ENCODE measurements around the gene PAX3. TPM values are rescaled to one million over a fixed set of nuclear protein-coding genes. Genes with fewer than 3 reads are reported as not detected.

Gene PAX3
- total and polyA plus RNA-seq, 4 donors, result 0.60 TPM; not detected in 3

DNA sequence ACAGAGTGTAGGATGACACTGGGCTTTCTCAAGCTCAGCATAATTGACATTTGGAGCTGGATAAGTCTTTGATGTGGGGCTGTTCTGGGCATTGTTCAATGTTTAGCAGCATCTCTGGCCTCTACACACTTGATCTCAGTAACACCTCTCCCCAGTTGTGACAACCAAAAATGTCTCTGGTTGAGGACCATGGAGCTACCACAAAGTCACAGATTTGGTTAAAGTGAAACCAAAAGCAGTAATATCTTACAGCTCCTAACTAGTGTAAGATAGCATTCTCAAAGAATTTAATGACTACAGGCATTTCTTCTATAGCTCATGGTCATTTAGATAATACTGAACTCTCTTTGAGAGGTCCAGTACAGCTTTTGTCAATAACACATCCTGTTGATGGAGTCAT lies 23.4 kb upstream of the PAX3 start:
- Histone ChIP-seq H3K27me3 (ENCODE audit: control insufficient read depth in 1 of 2, insufficient read depth in 2 of 2, low read length in 1 of 2) (peaks cover 0 to 1% of the 10 kb centered on the region in 2 donors), H3K4me1 (ENCODE audit: control insufficient read depth in 1 of 2, insufficient read depth in 2 of 2, low read length in 2 of 2) (no peaks in the 10 kb centered on the region), H3K9me3 (ENCODE audit: control insufficient read depth, low read length) (no peaks in the 10 kb centered on the region), H3K27ac (ENCODE audit: low read depth in 1 of 2, low read length in 2 of 2) (no peak overlapping the region), H3K4me3 (ENCODE audit: low read length in 2 of 2) (no peak overlapping the region), H3K36me3 (ENCODE audit: control insufficient read depth in 1 of 2, insufficient read depth in 2 of 2, low read length in 1 of 2) (no peaks in the 10 kb centered on the region)
- no peak for ATAC-seq (ENCODE audit: low FRiP score)
- DNase-seq, result no peak
- intact Hi-C loops (cut with DNase I), result no loop called here

DNA sequence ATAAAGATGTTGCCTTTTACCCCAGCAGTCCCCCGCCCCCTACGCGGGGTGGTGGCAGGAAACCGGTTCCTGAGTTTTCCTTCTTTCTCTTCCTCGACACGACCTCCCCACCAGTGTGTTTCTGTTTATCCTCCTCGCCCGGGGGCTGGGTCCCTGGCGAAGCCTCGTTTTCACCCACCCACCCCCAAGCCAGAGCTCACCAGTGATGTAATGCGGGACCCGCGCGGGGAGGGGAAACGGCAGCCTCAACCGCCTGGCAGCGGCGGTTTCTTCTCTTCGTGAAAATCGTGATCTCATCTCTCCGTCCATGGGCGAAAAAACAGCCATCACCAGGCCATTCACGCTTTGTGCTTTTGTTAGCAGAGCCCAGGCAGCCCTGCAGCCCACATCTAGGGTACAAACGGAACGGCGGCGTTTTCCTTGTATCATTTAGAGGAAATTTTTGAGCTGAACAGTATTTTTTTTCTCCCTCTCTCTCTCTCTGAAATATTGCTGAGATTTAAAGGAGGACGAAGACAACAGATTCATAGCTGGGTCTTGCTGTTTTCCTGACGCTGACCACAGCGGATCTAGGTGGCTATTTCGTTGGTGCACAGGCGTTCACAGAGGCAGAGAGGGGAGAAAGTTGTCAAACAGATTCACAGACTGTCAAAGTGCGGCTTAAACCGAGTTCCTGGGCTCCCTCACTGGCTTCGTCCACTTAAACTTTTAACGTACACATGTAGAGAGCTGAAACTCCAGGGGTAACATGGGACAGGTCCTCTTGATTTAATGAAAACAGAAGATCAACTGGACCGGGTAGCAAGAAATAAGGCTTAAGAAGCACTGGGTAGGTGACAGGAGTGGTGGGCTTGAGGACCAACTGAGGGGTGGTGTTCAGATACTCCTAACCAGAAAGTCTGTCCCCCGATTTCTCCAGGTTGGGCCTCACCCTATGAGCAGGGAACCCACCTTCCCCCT lies 21.9 kb upstream of the PAX3 start:
- Histone ChIP-seq H3K9me3 (ENCODE audit: control insufficient read depth, low read length) (no peaks in the 10 kb centered on the region), H3K27me3 (ENCODE audit: control insufficient read depth in 1 of 2, insufficient read depth in 2 of 2, low read length in 1 of 2) (no peaks in the 10 kb centered on the region), H3K27ac (ENCODE audit: low read depth in 1 of 2, low read length in 2 of 2) (no peak overlapping the region), H3K4me1 (ENCODE audit: control insufficient read depth in 1 of 2, insufficient read depth in 2 of 2, low read length in 2 of 2) (no peaks in the 10 kb centered on the region), H3K36me3 (ENCODE audit: control insufficient read depth in 1 of 2, insufficient read depth in 2 of 2, low read length in 1 of 2) (no peaks in the 10 kb centered on the region), H3K4me3 (ENCODE audit: low read length in 2 of 2) (peak overlapping the region in 1 of 2 donors; percentile 8)
- intact Hi-C loops (cut with DNase I), result loop anchor here in 1 of 2 donors (2.0 kb wide), 1 partner anchor 62 kb away; no protein-coding TSS in a partner anchor
- no peak for DNase-seq
- ATAC-seq (ENCODE audit: low FRiP score), result no peak
- 26 to 29% methylated on average over 38 of the region's 38 CpGs for WGBS, 2 donors

DNA sequence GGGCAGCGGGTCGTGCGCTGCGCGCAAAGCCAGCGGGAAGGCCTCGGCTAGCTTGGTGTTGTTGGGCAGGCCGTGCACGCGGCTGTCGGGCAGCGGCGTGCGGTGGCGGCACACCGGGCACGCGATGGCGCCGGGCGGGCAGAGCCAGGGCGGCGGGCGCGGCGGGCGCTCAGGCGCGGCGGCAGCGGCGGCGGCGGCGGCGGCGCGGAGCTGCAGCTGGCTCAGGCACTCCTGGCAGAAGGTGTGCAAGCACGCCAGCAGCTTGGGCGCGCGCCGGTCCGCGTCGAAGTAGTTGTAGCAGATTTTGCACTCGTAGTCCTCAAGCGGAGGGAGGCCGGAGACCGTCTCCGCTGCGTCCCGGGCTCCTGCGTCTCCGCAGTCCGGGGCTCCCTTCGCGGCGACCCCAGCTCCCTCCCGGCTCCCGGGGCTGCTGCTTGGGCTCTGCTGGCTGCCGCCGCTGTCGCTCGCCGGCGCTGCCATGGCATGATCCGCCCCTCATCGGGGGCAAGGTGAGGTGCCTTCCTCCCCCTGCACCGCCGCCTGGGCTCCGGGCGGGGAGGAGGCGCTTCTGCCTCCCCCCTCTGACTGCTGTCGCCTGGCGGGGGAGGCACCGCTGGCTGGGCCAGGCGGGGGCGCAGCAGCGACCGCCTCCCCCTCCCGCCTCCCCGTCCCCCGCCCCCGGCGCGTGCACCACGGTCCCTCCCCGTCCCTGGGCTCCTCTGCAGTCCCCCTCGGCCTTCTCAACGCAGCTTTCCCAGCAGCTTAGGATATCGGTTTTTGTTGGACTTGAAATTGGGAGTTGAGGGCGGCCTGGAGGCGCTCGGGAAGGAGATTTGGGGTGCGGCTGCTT lies 21.0 kb upstream of the PAX3 start:
- intact Hi-C loops (cut with DNase I), result loop anchor here in 1 of 2 donors (2.0 kb wide), 1 partner anchor 63 kb away; no protein-coding TSS in a partner anchor
- H3K9me3 ChIP-seq (ENCODE audit: control insufficient read depth, low read length), result no peaks in the 10 kb centered on the region
- no peaks in the 10 kb centered on the region for H3K4me1 ChIP-seq (ENCODE audit: control insufficient read depth in 1 of 2, insufficient read depth in 2 of 2, low read length in 2 of 2)
- peak overlapping the region; percentile 23 to 37 for H3K4me3 ChIP-seq (ENCODE audit: low read length in 2 of 2)
- no peak overlapping the region for H3K27ac ChIP-seq (ENCODE audit: low read depth in 1 of 2, low read length in 2 of 2)
- ATAC-seq (ENCODE audit: low FRiP score) (no peak), DNase-seq (no peak)
- no peaks in the 10 kb centered on the region for H3K27me3 ChIP-seq (ENCODE audit: control insufficient read depth in 1 of 2, insufficient read depth in 2 of 2, low read length in 1 of 2)
- 1 to 2% methylated on average over 63 to 96 of the region's 96 CpGs for WGBS, 2 donors
- no peaks in the 10 kb centered on the region for H3K36me3 ChIP-seq (ENCODE audit: control insufficient read depth in 1 of 2, insufficient read depth in 2 of 2, low read length in 1 of 2)

DNA sequence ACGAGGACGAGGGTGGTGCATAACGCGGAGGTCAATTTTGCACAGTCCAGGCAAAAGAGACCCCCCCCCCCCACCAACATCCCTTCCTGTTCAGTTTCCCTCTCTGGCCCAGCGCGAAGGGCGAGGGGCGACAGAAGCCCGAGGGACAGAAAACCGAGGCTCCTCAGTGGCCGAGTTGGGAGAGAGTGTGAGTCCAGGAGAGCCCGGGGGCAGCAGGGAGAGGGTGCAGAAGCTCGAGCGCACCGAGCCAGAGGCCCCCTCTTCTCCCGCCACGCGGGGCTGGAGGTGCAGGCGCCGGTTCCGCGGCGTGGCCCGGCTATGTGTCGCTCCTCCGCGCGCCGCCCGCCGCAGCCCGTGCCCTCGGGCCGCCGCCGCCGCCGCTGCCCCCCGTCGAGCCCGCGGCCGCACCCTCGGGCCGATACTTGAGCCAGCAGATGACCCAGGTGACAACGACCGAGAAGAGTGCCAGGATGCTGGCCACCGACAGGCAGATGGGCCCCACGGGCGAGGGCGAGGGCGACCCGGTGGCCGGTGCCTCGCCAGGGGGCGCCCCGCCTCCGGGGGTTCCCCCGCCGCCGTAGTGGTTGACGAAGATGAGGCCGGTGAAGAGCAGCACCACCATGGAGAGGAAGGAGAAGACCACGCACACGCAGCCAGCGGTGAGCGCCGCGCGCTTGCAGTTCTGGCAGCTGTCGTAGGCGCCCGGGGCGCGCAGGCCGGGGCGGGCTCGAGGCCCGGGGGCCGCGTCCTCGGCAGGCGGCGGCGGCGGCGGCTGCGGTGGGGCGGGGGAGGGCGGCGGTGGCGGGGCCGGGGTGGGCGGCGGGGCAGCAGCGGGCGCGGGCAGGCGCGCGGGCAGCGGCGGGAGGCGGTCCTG lies 20.2 kb upstream of the PAX3 start:
- peak in 1 of 2 donors; percentile 77 for DNase-seq
- no peaks in the 10 kb centered on the region for H3K4me1 ChIP-seq (ENCODE audit: control insufficient read depth in 1 of 2, insufficient read depth in 2 of 2, low read length in 2 of 2)
- ATAC-seq (ENCODE audit: low FRiP score), result no peak
- H3K4me3 ChIP-seq (ENCODE audit: low read length in 2 of 2), result peak overlapping the region; percentile 23 to 37
- H3K27ac ChIP-seq (ENCODE audit: low read depth in 1 of 2, low read length in 2 of 2), result no peak overlapping the region
- H3K27me3 ChIP-seq (ENCODE audit: control insufficient read depth in 1 of 2, insufficient read depth in 2 of 2, low read length in 1 of 2), result no peaks in the 10 kb centered on the region
- H3K9me3 ChIP-seq (ENCODE audit: control insufficient read depth, low read length), result no peaks in the 10 kb centered on the region
- no peaks in the 10 kb centered on the region for H3K36me3 ChIP-seq (ENCODE audit: control insufficient read depth in 1 of 2, insufficient read depth in 2 of 2, low read length in 1 of 2)
- intact Hi-C loops (cut with DNase I), result no loop called here
- WGBS, 2 donors, result 2% methylated on average over 47 to 104 of the region's 104 CpGs

DNA sequence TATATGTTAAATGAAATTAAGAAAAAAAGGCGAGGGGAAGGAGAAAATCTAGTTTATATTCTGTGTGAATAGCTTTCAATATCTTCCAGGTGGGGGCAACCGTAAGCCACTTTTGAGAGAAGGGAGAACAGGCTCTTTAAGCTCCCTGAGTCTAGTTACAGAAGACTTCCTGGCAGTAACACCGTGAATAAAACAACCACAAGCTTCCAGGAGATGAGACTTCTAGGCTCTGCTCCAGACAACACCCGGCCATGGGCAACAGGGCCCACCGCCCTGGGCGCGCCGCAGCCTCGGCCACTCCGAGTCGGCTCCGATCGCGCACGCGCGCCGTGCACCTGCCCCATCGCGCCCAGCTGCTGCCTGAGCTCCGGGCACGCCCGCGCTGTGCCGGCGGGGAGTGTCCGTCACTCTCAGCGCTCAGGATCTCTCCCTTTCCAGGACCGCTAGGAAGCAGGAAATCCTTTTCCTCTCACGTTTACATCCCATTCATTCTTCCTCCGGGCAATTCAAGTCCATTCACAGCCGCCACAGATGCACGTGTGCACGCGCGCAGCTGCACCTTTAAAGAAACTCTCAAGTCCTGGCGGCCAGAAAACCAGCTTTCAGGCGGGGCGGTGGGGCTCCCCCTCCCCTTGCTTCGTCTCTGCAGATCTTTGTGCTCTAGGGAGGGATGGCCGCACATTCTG lies 19.4 kb upstream of the PAX3 start:
- 0 to 1% methylated on average over 41 of the region's 41 CpGs for WGBS, 2 donors
- Histone ChIP-seq H3K36me3 (ENCODE audit: control insufficient read depth in 1 of 2, insufficient read depth in 2 of 2, low read length in 1 of 2) (no peaks in the 10 kb centered on the region), H3K4me1 (ENCODE audit: control insufficient read depth in 1 of 2, insufficient read depth in 2 of 2, low read length in 2 of 2) (no peaks in the 10 kb centered on the region), H3K9me3 (ENCODE audit: control insufficient read depth, low read length) (no peaks in the 10 kb centered on the region), H3K4me3 (ENCODE audit: low read length in 2 of 2) (peak overlapping the region in 1 of 2 donors; percentile 2), H3K27ac (ENCODE audit: low read depth in 1 of 2, low read length in 2 of 2) (no peak overlapping the region), H3K27me3 (ENCODE audit: control insufficient read depth in 1 of 2, insufficient read depth in 2 of 2, low read length in 1 of 2) (peaks cover 0 to 3% of the 10 kb centered on the region in 2 donors)
- ATAC-seq (ENCODE audit: low FRiP score) (peak; percentile 30), DNase-seq (no peak)
- intact Hi-C loops (cut with DNase I), result no loop called here

DNA sequence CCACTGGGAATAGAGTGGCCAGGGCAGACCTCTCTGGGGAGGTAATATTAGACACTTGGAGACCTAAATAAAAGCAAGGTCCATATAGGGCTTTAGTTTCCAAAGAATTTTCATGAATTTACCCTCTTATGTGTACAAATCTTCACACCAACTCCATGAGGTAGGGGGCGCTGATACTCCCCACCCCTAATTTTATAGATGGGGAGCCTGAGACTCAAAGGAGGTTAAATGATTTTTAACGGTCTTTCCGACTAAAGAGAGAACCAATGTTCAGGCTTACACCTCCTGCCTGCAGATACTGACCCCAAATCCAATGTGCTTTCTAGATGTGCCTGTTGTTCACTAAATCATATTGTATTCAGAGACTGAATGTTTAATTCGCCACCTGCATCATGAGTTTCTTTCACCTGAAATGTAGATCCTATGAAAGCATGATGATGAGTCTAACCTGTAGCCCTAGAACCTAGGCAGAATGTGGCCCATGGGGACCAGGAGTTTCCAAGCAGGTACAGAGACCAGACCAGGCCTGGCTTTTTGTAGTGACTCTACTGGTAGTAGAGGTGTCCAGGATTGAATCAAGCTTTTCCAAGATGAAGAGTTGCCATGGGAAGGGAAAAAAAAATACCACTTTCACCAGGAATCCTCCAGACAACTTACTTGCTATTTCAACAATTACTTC lies 16.8 kb upstream of the PAX3 start:
- intact Hi-C loops (cut with DNase I), result no loop called here
- H3K9me3 ChIP-seq (ENCODE audit: control insufficient read depth, low read length), result no peaks in the 10 kb centered on the region
- no peak overlapping the region for H3K27ac ChIP-seq (ENCODE audit: low read depth in 1 of 2, low read length in 2 of 2)
- no peaks in the 10 kb centered on the region for H3K4me1 ChIP-seq (ENCODE audit: control insufficient read depth in 1 of 2, insufficient read depth in 2 of 2, low read length in 2 of 2)
- 30 to 58% methylated on average over 4 of the region's 4 CpGs for whole genome bisulfite sequencing, 2 donors
- no peak for DNase-seq
- ATAC-seq (ENCODE audit: low FRiP score), result no peak
- no peak overlapping the region for H3K4me3 ChIP-seq (ENCODE audit: low read length in 2 of 2)
- peaks cover 0 to 3% of the 10 kb centered on the region in 2 donors for H3K27me3 ChIP-seq (ENCODE audit: control insufficient read depth in 1 of 2, insufficient read depth in 2 of 2, low read length in 1 of 2)
- no peaks in the 10 kb centered on the region for H3K36me3 ChIP-seq (ENCODE audit: control insufficient read depth in 1 of 2, insufficient read depth in 2 of 2, low read length in 1 of 2)

DNA sequence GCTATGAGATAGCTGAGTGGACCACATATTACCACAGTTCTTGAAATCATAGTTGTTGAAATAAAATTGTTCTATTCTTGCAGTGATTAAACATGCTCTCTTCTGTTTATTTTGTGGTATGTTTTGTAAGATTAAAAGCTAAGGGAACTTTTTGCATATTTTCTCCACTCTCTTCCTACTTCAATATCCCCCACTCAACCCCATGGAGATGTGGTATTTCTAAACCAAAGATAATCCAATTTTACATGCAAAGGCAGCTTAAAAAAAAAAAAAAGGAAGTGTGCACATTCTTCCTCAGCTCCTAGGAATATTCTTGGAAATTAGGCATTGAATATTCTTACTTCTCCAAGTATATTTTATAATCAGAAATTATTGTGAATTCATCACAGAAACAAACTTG lies 15.0 kb upstream of the PAX3 start:
- DNase-seq, result no peak

More for the DNA sequence above, 15.0 kb upstream of the PAX3 start:
- no peak for ATAC-seq (ENCODE audit: low FRiP score)
- intact Hi-C loops (cut with DNase I), result no loop called here
- no peaks in the 10 kb centered on the region for H3K4me1 ChIP-seq (ENCODE audit: control insufficient read depth in 1 of 2, insufficient read depth in 2 of 2, low read length in 2 of 2)
- no peak overlapping the region for H3K27ac ChIP-seq (ENCODE audit: low read depth in 1 of 2, low read length in 2 of 2)
- H3K4me3 ChIP-seq (ENCODE audit: low read length in 2 of 2), result no peak overlapping the region
- peaks cover 0 to 3% of the 10 kb centered on the region in 2 donors for H3K27me3 ChIP-seq (ENCODE audit: control insufficient read depth in 1 of 2, insufficient read depth in 2 of 2, low read length in 1 of 2)
- H3K9me3 ChIP-seq (ENCODE audit: control insufficient read depth, low read length), result no peaks in the 10 kb centered on the region
- H3K36me3 ChIP-seq (ENCODE audit: control insufficient read depth in 1 of 2, insufficient read depth in 2 of 2, low read length in 1 of 2), result no peaks in the 10 kb centered on the region
